HG03520 (cell line): ENCODE data around the gene TTC28.
"Not testable (repeated sequence)": the region's sequence is repeated elsewhere in the genome, so short reads cannot be mapped to it uniquely, and the experiment has no call there.

Experiments
- ATAC-seq: cut with Tn5 transposase; IDR thresholded peaks from one replicate; pipeline ENCODE4 v1.9.1; 2021; ENCODE audit warnings: mild to moderate bottlenecking, moderate library complexity; ENCODE audit not compliant: unreplicated experiment

Gene TTC28

DNA sequence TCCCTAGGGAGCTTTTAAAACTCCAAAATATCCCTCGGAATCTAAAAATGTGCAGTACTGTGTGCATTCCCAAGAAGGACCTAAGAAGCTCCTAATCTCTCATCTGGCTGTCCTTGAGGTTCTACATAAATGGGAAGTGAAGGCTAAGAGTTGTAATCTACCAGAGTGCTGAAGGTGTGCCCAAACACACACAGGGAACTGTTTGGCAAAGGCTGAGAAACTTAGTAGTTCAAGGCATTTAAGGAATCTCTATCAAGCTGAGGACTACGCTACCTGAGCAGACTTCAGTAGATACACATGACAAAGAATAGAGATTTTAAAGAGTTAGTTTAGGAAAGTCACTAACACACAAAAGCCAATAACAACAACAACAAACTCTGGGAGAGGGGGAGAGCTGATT is 71.1 kb downstream of the TTC28 start:
- no peak for ATAC-seq

DNA sequence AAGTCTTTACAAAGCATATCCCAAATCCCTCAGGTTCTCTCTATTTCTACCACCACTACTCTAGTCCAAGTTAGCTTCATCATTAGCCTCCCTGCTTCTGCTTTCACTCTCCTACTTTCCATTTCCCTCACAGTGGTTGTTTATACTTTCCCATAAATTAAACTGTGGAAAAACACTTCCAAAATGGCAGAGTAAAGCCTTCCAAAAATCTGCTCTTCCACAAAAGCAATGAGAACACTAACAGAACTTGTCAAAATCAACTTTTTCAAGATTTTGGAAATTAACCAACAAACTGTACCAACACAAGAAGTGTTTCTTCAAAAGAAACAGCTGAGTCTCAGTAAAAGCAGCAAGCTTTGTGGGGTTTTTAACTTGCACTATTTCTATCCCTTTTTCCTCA is 71.8 kb downstream of the TTC28 start:
- ATAC-seq, result no peak

DNA sequence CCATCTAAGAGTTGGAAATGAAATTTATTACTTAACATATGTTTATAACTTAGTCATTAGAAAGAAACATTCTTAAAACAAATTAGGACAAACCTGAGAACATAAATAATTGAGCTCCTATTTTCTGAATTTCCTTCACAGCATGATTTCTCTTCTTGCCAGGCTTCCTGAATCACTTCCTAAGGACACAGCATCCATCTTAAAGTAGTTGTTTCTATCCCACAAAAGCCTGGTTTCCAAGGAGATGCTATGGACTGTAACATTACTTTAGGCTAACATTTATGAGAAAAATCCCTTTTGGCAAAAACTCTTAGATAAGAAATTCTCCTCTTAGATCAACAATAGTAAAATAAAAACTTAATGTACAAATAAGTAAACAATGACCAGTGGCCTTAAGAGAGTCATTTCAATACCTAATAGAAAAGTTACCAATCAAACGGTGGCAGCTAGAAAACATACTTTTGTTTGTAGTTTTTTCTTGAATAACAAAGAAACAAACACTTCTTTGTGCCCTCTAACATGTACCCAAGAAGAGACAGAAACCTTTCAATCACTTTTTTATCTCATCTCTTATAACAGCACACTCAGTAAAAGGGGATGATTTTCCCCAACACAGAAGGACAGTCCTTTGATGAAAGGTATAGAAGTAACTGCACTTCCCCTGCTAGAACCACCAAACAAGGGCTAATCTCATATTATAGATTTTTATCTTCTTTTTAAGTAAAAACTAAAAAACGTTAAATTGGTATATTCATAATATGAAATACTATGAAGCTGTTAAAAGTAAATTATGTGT is 74.5 kb downstream of the TTC28 start:
- ATAC-seq, result no peak

DNA sequence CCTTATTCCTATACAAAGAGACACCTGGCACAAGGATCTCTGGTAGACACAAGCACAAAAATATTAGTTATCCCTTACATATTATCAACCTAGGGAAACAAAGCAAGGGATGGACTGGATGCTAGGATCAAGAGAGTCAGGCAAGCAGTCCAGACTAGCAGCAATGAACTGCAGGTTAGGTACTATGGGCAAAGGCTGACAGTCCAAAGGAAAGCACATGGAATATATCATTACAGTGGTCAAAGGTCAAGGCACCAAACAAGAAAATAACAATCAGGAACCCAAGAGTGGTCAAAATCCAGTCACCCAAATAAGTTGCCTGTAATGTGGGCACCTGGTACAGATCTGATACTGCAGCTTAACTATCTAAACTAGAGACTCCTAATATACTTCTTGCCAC is 77.7 kb downstream of the TTC28 start:
- no peak for ATAC-seq

DNA sequence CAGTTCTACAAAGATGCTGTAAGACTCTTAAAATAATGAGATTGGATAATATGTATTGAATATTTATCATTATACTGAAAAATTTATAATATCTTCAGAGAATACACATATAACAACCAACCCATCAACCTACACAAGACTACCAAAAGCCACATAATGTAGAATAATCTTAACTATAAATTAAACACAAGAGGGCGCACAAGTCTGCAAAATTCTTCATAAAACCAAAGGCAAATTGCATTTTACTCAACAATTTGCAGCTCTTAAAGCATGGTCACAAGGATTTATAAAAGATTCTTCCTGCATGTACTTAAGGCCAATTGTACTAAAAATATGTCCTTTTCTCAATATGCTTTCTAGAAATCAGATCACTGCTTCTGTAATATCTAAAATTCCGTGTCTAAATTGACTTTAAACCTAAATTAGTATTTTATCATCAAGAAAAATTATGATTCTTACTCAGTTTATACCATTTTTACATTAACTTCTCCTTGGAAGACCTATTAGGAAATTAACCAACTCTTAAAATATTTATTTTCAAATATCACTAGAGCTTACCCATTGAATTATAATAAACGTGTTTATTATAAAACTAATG is 79.0 kb downstream of the TTC28 start:
- no peak for ATAC-seq

DNA sequence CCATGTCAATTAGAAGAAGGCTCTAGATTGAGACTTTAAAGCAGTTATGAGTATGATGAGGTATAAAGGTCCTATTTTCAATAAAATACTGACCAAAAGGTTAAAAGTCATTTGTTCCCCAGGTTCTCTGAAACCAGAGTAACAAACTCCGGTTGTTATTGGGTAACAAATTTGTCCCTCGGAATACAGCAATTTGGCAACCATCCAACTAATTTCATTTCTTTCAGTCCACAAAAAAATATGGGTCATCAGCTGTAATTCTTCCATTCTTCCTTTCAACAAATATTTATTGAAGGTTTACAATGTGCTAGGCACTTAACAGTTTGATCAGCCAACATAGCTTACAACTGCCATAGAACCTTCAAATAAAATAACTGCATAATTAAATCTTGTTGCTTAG is 79.9 kb downstream of the TTC28 start:
- no peak for ATAC-seq

DNA sequence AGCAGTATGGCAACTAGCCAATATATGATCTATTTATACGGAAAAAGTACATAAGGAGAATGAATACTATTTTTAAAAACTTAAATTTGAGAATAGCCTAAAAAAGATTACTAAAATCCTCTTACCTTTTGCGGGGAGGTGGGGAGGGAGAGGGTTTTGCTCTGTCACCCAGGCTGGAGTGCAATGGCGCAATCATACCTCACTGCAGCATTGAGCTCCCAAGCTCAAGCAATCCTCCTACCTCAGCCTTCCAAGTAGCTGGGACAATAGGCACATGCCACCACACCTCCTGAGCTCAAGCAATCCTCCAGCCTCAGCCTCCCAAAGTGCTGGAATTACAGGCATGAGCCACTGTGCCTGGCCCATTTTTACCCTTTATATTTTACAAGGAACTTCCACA is 82.0 kb downstream of the TTC28 start:
- ATAC-seq, result no peak

DNA sequence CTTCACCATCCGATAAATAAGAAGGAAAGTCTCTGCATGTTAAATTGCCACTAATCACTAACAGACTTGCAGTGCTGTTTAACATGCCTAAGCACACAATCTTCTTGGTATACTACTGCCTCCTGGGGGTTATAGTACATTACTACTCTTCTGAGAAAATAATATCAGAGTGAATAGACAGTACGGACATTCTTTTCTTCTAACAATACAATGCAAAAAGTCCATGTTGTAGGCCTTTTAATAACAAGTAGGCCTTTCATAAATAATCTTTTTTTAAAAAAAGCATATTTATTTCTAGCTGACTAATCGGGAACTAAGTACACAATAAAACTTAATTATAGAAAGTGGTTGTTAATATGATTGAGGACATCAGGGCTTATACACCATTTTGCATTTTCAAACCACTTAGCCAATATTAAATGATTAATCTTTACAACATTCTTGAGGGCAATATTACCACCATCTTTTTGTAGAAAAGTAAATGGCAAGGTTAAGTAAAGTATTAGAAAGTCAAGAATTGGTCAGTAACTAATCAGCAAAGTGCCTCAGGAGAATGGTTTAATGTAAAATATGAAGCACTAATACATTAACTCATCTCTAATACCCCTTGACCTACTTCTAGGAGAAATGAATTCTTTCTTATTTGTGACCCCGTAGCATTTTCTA is 84.7 kb downstream of the TTC28 start:
- ATAC-seq, result no peak

DNA sequence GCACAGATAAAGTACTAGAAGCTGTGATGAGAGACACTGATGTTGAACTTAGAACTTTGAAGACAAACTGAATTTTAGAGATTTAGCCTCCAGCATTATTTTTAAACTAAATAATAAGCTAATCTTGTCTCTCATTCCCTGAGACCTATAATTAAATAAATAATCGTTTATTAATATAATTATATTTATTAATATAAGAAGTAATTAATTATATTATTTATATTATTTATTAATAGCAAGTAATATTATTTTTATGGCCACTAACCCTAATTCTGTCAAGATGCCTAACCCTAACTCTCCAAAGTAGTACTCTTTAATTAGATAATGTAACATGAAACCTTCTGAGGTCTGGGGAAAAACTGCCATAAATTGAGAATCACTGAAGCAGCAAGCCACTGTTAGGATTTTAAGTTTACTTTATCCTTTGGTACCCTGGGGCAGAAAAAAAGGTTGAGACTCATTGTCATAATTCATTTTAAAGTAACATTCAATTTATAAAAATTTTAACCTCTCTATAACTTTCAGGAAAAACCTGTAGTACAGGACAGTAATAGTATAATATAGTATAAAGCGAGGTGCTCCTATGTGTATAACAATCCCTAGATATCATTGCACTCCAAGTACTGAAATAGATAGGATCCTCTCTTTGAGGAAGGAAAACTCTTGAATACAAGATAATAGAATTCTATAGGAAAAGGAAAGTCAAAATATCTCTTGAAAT is 85.4 kb downstream of the TTC28 start:
- no peak for ATAC-seq

DNA sequence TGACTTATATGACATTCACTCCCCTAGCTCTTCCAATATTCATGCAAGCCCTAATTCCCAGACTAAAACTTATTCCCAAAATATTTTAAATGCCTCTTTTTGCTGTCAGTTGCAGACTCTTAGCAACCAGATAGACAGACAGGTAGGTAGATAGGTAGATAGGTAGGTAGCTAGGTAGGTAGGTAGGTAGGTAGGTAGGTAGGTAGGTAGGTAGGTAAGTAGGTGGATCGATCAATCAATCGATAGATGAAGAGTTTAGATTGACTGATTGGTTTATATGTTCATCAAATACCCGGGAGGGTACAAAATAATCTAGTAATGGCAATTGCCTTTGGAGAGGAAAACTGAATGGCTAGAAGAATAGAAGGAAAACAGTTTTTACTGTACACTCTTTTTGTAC is 86.3 kb downstream of the TTC28 start:
- ATAC-seq, result no peak

DNA sequence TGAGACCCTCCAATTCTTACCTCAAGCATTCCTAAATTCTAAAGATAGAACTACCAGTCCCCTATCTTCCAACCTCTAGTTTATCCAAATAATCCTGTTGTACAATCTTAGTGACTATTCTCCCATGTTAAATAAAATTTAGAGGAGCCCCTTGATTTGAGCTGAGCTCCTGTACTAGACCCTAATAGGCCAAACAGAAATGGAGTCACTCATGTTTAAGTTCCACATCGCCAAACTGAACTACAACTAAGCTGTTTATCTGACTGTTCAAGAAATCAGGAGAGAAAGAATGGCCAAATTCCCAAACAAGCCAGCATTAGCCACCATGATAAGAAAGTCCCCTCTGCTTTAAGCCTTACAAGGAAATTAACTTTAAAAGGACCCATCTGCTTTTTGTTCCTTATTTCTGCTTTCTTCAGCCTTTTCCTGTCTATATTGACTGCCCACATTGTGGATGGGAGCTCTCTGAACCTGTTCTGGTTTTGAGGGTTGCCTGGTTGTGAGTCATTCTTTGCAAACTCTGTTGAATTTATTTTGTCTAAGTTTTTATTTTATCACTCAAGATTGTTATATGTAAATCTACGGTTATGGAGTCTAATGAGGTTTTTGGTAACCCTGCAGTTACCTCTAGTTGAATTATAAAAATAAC is 90.4 kb downstream of the TTC28 start:
- ATAC-seq, result no peak

DNA sequence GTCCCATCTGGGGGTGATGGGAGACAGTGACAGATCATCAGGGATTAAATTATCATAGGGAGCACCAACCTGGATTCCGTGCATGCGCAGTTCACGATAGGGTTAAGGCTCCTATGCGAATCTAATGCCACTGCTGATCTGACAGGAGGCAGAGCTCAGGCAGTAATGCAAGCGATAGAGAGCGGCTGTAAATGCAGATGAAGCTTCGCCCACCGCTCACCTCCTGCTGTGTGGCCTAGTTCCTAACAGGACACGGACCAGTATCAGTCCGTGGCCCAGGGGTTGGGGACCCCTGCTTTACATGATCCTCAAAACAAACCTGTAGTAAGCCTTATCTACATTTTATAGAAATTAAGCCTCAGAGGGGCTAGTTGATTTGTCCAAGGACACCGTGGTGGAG is 94.3 kb downstream of the TTC28 start:
- no peak for ATAC-seq

DNA sequence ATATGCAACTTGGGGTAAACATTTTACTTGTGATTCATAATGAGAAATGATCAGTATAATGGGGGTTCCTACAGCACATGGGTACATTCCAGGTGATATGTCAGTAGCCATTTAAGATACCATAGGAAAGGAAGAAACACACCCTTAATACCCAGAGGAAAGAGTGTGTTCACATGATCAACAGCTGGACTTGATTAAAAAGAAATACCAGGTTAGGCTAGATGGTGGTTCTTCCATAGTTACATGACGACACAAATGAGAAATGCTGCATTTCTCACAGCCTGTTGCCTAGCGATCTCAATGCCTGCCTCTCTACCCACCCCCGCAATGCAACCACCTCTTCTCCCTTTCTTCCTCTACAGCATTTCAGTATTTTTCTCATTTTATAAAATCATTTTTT is 96.8 kb downstream of the TTC28 start:
- no peak for ATAC-seq

DNA sequence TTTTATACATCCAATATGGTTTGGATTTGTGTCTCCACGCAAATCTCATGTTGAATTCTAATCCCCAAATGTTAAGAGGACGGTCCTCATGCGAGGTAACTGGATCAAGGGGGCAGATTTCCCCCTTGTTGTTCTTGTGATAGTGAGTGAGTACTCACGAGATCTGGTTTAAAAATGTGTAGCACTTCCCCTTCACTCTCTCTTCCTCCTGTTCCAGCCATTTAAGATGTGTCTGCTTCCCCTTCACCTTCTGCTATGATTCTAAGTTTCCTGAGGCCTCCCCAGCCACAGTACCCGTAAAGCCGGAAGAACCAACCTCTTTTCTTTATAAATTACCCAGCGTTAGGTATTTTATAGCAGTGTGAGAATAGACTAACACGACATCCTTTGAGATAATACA is 98.6 kb downstream of the TTC28 start:
- no peak for ATAC-seq

DNA sequence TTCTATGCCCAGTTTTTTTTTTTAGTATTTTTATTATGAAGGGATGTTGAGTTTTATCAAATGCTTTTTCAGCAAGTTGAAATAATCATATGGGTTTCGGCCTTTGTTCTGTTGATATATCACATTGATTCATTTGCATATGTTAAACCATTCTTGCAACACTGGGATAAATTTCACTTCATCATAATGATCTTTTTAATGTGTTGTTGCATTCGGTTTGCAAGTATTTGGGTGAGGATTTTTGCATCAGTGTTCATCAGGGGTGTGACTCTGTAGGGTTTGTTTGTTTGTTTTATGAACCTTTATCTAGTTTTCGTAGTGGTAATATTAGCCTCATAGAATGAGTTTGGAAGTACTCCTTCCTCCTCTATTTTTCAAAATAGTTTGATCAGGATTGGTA is 103.5 kb downstream of the TTC28 start:
- no peak for ATAC-seq

DNA sequence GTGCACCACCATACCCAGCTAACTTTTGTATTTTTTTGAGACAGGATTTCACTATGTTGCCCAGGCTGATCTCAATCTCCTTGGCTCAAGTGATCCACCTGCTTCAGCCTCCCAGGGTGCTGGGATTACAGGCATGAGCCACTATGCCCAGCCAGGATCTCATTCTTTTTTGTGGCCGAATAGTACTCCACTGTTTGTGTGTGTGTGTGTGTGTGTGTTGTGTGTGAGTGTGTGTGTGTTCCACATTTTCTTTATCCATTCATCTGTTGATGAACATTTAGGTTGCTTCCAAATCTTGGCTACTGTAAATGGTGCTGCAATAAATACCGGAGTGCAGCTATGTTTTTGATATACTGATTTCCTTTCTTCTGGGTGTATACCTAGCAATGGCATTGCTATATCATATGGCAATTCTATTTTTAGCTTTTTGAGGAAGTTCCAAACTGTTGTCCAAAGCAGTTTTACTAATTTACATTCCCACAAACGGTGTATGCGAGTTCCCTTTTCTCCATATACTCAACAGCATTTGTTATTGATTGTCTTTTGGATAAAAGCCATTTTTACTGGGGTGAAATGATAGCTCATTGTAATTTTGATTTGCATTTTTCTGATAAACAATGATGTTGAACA is 105.4 kb downstream of the TTC28 start:
- ATAC-seq, result no peak

DNA sequence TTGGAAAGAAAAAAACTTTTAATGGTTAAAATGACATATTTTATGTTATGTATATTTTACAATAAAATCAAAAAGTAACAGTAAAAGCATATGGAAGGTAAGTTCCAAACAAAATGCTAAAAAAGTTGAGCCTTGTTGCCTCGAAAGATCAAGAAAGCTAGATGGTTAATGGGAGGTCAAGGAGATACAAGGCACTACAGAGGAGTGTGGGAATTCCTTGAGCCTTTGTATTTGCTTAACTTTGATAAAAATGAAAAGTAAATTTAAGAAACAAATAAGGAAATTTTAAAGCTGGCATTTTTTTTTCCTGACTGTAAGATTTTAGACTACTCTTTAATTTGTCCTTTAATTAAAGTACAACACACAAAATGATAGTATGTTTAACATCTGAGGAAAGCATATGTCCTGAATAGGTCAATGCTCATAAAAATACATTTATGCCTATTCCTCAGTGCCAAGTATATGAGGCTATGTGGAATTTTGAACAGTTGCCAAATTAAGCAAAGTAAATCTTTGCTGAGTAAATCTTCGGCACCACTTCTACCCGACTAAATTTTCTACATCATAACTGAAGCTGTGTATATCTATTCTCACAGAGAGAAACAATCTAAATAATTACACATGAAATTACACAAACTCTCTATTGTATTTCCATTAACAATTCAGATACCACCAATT is 108.8 kb downstream of the TTC28 start:
- ATAC-seq, result no peak

DNA sequence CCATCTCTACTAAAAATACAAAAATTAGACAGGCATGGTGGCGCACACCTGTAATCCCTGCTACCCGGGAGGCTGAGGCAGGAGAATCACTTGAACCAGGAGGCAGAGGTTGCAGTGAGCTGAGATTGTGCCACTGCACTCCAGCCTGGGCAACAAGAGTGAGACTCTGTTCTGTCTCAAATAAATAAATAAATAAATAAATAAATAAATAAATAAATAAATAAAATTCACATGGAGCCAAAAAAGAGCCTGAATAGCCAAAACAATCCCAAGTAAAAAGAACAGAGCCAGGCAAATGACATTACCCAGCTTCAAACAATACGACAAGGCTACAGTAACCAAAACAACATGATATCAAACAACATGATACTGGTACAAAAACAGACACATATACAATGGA is 110.7 kb downstream of the TTC28 start:
- not testable (repeated sequence) for ATAC-seq

DNA sequence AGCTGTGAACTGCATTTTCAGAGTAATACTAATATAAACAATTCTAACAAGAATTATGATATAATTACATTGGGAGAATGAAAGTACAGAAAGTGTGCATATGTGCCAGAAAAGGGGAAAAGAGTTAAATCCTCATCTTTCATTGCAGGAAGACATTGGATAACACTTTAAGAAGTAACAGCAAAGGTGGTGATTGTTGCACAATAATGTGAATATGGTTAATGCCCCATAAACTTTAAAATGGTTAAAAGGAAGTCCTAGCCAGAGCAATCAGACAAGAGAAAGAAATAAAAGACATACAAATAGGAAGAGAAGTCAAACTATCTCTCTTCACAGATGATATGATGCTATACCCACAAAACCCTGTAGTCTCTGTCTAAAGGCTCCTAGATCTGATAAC is 111.5 kb downstream of the TTC28 start:
- no peak for ATAC-seq

DNA sequence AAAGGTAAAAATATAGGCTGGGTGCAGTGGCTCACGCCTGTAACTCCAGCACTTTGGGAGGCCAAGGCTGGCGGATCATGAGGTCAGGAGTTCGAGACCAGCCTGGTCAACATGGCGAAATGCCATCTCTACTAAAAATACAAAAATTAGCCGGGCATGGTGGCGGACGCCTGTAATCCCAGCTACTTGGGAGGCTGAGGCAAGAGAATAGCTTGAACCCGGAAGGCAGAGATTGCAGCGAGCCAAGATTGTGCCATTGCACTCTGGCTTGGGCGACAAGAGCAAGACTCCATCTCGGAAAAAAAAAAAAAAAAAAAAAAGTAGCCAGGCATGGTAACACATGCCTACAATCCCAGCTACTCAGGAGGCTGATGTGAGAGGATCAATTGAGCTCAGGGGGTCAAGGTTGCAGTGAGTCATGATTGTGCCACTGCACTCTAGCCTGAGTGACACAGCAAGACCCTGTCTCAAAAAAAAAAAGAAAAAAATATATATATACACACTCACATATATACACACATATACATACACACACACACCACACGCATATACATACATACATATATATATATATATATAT is 112.6 kb downstream of the TTC28 start:
- ATAC-seq, result not testable (repeated sequence)
